ENCODE results near the gene PLAU.
"Not testable (repeated sequence)": the region's sequence is repeated elsewhere in the genome, so short reads cannot be mapped to it uniquely, and the experiment has no call there.

The PLAU gene

GRCh38 chr10:73956476-73957359 lies 45.8 kb downstream of the PLAU start:
- peak; percentile 39 for DNase-seq

GRCh38 chr10:73959484-73960243 lies 48.7 kb downstream of the PLAU start:
- DNase-seq: no peak

GRCh38 chr10:73962386-73962785 lies 51.5 kb downstream of the PLAU start:
- DNase-seq: no peak

- DNase-seq: not testable (repeated sequence)
These were observed 52.6 kb downstream of the PLAU start for GRCh38 chr10:73963533-73963932.

GRCh38 chr10:73964743-73965142 lies 53.8 kb downstream of the PLAU start:
- no peak for DNase-seq

- DNase-seq: not testable (repeated sequence)
These were observed 54.4 kb downstream of the PLAU start for GRCh38 chr10:73965267-73965889.

- no peak for DNase-seq
These were observed 55.2 kb downstream of the PLAU start for GRCh38 chr10:73965890-73966768.

- no peak for DNase-seq
These were observed 56.1 kb downstream of the PLAU start for GRCh38 chr10:73967022-73967429.

Measured in CD4-positive, alpha-beta T cell treated with Interleukin-17A for 4 hours (primary cell).